ENCODE data around the gene RTP3.
A peak's percentile ranks its signal among the peaks of the same experiment; 100 is the strongest.
"Not testable (repeated sequence)": the region's sequence is repeated elsewhere in the genome, so short reads cannot be mapped to it uniquely, and the experiment has no call there.

The RTP3 gene

GRCh38 chr3:46520531-46520930, 22.8 kb downstream of the RTP3 start:
- DNase-seq: no peak

- no peak for DNase-seq
These were observed 23.3 kb downstream of the RTP3 start for GRCh38 chr3:46521096-46521495.

DNA sequence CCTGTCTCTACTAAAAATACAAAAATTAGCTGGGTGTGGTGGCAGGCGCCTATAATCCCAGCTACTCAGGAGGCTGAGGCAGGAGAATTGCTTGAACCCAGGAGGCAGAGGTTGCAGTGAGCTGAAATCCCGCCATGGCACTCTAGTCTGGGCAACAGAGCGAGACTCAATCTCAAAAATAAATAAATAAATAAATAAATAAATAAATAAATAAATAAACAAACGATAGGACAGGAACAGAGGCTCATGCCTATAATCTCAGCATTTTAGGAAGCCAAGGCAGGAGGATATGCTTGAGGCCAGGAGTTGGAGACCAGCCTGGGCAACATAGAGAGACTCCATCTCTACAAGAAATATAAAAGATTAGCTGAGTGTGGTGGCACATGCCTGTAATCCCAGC, 24.4 kb downstream of the RTP3 start:
- not testable (repeated sequence) for DNase-seq

GRCh38 chr3:46523556-46523955, 25.8 kb downstream of the RTP3 start:
- no peak for DNase-seq

- no peak for DNase-seq
These were observed 26.2 kb downstream of the RTP3 start for GRCh38 chr3:46524008-46524407.

DNA sequence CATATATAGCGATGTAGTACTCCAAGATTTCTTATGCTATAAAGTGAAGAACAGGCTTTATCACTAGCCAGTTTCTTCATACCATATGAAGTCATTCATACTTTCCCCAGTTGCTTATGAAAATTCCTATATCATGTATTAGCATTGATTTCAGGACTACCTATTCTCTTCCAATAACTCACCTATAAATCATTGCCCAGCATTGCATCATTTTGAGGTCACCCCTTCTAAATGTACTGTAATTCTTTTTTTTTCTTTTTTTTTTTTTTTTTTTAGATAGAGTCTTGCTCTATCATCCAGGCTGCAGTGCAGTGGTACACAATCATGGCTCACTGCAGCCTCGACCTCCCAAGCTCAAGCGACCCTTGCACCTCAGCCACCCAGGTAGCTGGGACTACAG, 27.1 kb downstream of the RTP3 start:
- no peak for DNase-seq

DNA sequence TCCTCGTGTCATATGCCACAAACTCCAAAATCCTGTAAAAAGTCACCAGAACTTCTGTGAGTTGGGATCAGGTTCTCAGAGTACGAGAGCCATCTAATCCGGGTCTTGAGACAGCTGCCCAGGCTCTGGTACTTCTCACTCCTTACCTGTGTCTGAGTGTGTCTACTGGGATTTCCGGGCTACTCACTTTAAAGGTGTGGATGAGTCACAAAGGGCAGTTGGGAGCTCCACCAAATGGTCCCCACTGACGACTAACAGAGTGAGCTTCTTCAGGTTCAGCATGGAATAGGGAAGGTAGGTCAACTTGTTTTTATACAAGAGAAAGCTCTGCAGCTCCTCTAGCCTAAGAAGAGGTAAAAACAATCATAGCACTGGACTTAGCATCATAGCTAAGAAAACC, 29.5 kb downstream of the RTP3 start:
- no peak for DNase-seq

DNA sequence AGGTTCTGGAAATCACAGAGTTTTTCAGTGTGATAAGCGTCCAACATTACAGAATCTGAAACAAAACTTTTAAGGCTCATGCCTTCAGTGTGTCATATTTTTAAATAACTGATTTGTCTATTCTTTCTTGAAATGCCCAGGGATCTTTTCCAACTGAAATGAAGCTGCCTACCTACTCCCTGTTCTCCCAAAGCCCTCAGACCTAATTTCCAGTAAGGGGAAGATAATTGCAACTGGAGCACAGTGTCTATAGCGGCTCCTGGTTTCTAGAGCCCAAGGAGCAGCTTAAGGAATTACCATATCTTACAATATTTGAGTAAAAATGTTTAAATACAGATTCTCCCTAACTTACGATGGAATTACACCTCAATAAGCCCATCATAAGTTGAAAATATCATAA, 35.3 kb downstream of the RTP3 start:
- DNase-seq: no peak

GRCh38 chr3:46535746-46536145, 38.0 kb downstream of the RTP3 start:
- no peak for DNase-seq

GRCh38 chr3:46536758-46537157, 39.0 kb downstream of the RTP3 start:
- DNase-seq: no peak

DNA sequence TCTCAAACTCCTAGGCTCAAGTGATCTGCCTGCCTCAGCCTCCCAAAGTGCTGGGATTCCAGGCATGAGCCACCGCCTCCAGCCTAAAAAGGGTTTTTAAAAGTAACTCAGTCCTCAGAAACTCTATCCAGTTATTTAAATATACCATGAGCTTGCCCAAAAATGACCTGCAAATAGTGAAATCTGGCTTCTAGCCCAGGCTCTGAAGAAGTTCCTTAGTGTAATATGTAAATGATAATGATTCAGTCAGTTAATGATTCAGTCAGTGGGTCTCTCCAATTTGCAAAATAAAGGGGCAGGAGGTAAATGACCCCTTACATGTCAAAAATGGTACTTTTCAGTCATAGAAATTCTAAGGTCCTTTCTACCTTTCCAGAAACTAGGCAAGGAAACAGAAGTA, 39.5 kb downstream of the RTP3 start:
- DNase-seq: no peak

DNA sequence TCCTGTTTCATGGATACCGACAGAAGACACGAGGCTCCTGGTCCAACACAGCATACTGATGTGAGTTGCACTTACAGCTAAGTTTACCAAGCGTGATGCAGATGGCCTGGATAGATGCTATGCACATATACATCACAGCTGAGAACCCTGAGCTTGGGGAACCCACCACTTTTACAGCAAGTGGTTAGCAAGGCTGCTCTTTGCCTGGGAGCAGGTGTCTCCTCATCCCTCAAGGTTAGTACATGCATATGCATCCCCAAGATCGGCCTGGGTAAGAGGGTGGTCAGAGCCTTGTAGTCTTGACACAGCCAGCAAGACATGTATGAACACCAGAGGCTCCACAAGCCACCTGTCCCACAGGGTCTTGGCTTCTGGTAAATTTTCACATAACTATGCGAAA, 40.0 kb downstream of the RTP3 start:
- no peak for DNase-seq

DNA sequence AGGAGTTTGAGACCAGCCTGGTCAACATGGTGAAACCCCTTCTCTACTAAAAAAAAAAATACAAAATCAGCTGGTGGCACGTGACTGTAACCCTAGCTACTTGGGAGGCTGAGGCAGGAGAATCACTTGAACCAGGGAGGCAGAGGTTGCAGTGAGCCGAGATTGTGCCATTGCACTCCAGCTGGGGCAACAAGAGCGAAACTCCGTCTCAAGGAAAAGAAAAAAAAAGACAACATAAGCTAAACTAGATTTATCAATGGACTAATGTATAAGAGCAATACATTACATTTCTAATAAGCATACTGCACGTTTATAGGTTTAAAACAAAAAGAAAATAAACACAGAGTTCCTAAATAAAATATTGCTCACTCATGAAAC, 40.6 kb downstream of the RTP3 start:
- not testable (repeated sequence) for DNase-seq

GRCh38 chr3:46538803-46539442, 41.1 kb downstream of the RTP3 start:
- peak; percentile 86 for DNase-seq

GRCh38 chr3:46539443-46540005, 41.7 kb downstream of the RTP3 start:
- DNase-seq: no peak

DNA sequence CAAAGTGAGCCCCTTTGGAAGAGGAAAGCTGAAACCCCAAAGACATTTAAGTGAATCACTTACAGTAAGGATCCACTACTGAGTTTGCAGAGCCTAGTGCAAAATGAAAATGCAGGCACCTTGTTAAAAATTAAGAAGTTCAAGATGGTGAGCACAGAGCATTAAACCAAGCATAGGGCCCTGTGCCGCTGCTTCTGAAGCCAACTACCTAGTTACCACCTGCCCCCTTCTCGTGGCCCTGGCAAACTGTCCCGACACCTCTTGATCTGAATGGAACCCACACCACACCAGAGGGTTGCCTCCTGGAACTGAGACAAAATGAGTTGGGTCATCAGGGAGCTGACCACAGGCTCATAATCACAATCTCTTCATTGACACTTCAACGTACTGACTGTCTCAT, 42.8 kb downstream of the RTP3 start:
- no peak for DNase-seq

DNA sequence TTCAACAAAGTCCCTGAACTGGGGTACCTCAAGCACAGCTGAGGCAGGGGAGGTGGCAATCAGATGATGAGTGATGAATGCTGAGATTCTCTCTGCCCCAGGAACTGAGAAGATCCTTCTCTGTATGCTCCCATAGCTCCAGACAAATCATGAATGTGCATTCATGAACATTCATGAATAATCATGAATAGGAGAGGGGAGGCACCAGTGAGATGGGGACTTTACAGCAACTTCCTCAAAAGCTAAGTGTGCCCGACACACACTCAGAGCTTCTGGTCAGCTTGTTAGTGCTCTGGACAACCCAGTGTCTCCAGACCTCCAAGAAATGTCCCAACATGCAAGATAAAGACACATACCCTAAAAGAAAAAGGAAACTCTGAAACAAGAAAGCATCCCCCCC, 44.1 kb downstream of the RTP3 start:
- no peak for DNase-seq

DNA sequence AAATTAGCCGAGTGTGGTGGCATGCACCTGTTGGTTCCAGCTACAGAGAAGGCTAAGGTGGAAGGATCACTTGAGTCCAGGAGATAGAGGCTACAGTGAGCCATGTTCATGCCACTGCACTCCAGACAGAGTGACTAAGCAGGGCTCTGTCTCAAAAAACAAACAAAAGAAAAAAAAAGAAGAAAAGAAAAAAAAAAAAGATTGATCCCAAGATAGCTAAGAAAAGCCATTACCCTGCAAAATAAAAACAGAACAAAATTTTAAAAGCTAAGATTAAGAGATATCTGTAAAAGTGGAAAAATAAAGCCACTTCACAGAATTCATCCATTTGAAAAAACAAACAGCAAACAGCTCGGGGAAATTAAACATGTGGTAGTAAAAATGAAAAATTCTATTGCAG, 44.6 kb downstream of the RTP3 start:
- DNase-seq: no peak

- DNase-seq: no peak
These were observed 45.0 kb downstream of the RTP3 start for GRCh38 chr3:46542801-46543201.

GRCh38 chr3:46544771-46545503, 47.2 kb downstream of the RTP3 start:
- no peak for DNase-seq

- DNase-seq: no peak
These were observed 48.2 kb downstream of the RTP3 start for GRCh38 chr3:46545818-46546630.

DNA sequence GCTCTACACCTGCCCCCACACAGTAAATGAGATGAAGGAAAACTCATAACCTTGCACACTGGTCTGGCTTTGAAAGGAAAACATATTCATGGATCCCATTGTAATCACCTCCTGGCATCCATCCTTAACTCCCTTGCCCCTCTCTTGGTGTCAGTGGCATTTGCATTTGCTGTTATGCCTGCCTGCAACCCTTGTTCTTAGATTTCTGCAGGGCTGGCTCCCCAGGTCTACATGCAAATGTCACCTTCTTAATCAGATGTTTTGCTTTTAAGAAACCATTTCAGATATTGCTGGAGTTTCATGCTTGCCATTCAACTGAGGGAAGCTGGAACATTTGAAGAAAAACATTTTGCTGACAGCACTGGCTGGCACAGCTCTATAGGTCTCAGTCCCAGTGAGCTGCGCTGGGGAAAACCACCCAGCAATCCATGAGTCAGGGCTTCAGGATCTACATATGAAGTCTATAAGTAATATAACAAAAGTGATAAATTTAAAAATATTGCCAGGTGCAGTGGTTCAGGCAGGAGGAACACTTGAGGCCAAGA, 49.2 kb downstream of the RTP3 start:
- DNase-seq: no peak

DNA sequence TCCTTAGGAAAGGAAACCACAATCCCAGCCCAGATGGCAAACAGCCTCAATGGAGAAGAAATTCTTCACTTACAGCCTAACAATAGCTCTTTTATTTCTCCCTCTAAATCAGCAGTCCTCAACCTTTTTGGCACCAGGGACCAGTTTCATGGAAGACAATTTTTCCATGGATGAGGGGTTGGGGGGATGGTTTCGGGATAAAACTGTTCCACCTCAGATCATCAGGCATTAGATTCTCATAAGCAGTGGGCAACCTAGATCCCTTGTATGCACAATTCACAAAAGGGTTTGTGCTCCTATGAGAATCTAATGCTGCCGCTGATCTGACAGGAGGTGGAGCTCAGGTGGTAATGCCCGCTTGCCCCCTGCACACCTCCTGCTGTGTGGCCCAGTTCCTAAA, 50.8 kb downstream of the RTP3 start:
- DNase-seq: not testable (repeated sequence)
